A673 (cell line): ENCODE results near the gene PPHLN1. TPM values are rescaled to one million over a fixed set of nuclear protein-coding genes. Genes with fewer than 3 reads are reported as not detected.

Experiments
- BruUV-seq: library from RNA; stranded (reverse); fragments of 400-500 nt; replicated peaks from 2 replicates; lab custom pipeline; 2021; lab: Mats Ljungman, UMichigan
- CTCF ChIA-PET: fragments of 300-600 bp; sonication (Branson Sonifier 250); formaldehyde crosslinking; loops from one replicate; lab custom pipeline; 2022; ENCODE audit warnings: antibody characterized with exemption; lab: Charles Lee
- POLR2A ChIA-PET: fragments of 300-600 bp; sonication (Branson Sonifier 250); formaldehyde crosslinking; loops from one replicate; lab custom pipeline; 2022; ENCODE audit warnings: antibody characterized with exemption; ENCODE audit not compliant: low non-redundant PET; lab: Charles Lee
- DNase-seq: peaks from one replicate; pipeline ENCODE4 v3.0.0-alpha.2; 2015; ENCODE audit warnings: low spot score
- H3K27ac ChIP-seq: fragments of 200-600 bp; sonication (generic); 2 replicates; pipeline ENCODE4 v1.5.1; 2016; ENCODE audit warnings: mixed run types, low read depth, mild to moderate bottlenecking, mixed read lengths, antibody characterized with exemption, low read length; ENCODE audit not compliant: poor library complexity, severe bottlenecking
- H3K27me3 ChIP-seq: fragments of 200-600 bp; sonication (generic); replicated peaks from 2 replicates; pipeline ENCODE4 v1.6.1; 2017; ENCODE audit warnings: mixed run types, low read depth, mild to moderate bottlenecking, mixed read lengths, antibody characterized with exemption, low read length; ENCODE audit not compliant: insufficient read depth, poor library complexity
- H3K36me3 ChIP-seq: fragments of 200-600 bp; sonication (generic); 2 replicates; pipeline ENCODE4 v1.6.1; 2016; ENCODE audit warnings: mixed run types, mild to moderate bottlenecking, mixed read lengths, antibody characterized with exemption, low read length; ENCODE audit not compliant: insufficient read depth, poor library complexity, severe bottlenecking
- H3K4me1 ChIP-seq: fragments of 200-600 bp; sonication (generic); 2 replicates; pipeline ENCODE4 v1.6.1; 2017; ENCODE audit warnings: mixed run types, mild to moderate bottlenecking, mixed read lengths, antibody characterized with exemption, low read length; ENCODE audit not compliant: insufficient read depth, poor library complexity, severe bottlenecking
- H3K4me3 ChIP-seq: fragments of 200-600 bp; sonication (generic); 2 replicates; pipeline ENCODE4 v1.5.1; 2016; ENCODE audit warnings: low read depth, mixed run types, mild to moderate bottlenecking, mixed read lengths, low read length; ENCODE audit not compliant: poor library complexity, severe bottlenecking
- H3K9me3 ChIP-seq: fragments of 200-600 bp; sonication (generic); 2 replicates; pipeline ENCODE4 v1.6.1; 2016; ENCODE audit warnings: mixed run types, low read depth, mild to moderate bottlenecking, mixed read lengths, antibody characterized with exemption, low read length; ENCODE audit not compliant: poor library complexity, severe bottlenecking
- EZH2 ChIP-seq: fragments of 200-600 bp; sonication (generic); IDR thresholded peaks from 2 replicates; pipeline ENCODE4 v1.6.1; 2017; ENCODE audit warnings: borderline replicate concordance, low read depth, mild to moderate bottlenecking, mixed read lengths, antibody characterized with exemption, low read length; ENCODE audit not compliant: poor library complexity, severe bottlenecking
- intact Hi-C: fragments of 100-400 bp; cut with micrococcal nuclease; formaldehyde crosslinking; loops from one replicate; pipeline ENCODE4 v1.10.0; 2022; ENCODE audit not compliant: unreplicated experiment
- total RNA-seq: library from RNA; stranded (reverse); gene quantifications from 2 replicates; pipeline ENCODE4 v1.2.3, GENCODE V29; 2021
- TF ChIP-seq, protein P1 (sequence below): fragments of 300-800, 200-600 bp; sonication (generic); conservative IDR thresholded peaks from 2 replicates; pipeline ENCODE4 v1.5.1; 2017; ENCODE audit warnings: low read depth, mild to moderate bottlenecking, antibody characterized with exemption, low read length, moderate library complexity, mixed read lengths

Gene PPHLN1
- total RNA-seq, 1 experiment from 2014 or later: 90.1 TPM

DNA sequence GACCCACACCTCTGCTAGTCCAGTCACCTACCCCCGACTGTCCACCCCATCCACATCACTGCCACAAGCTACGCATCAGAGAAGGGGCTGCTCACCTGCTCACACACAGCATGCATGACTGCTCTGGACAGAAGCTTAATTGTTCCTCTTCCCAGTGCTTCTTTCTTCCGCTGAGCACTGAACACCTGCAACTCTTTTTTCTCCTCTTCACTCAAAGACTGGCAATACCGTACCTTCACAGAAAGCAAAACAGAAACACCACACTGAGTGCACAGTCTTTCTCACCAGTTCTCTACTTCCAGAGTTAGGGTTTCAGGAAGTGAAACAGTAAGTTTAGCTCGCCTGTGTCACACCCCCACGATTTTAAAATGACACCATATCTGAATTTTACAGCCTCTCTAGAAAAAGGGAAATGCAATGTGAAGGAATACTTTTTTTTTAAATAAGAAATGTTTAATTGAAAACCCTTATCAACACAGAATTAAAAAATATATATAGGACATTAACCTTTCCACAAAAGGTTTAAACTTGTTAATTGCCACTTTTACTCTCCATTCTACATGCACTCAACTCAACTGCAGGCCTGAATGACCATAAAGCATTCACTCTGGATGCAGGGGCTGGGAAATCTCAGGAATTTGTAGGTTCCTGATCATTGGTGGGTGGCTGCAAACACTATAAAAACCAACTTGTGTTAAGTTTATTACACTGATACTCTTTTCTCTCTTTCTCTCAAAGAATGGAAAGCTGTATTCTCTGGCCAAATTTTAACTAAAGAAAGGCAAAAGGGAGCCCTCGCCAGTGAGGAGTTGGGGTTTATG lies 143.6 kb downstream of the PPHLN1 start:
- POLR2A ChIA-PET: no interaction called here
- no peak for DNase-seq
- TF ChIP-seq, protein P1, sequence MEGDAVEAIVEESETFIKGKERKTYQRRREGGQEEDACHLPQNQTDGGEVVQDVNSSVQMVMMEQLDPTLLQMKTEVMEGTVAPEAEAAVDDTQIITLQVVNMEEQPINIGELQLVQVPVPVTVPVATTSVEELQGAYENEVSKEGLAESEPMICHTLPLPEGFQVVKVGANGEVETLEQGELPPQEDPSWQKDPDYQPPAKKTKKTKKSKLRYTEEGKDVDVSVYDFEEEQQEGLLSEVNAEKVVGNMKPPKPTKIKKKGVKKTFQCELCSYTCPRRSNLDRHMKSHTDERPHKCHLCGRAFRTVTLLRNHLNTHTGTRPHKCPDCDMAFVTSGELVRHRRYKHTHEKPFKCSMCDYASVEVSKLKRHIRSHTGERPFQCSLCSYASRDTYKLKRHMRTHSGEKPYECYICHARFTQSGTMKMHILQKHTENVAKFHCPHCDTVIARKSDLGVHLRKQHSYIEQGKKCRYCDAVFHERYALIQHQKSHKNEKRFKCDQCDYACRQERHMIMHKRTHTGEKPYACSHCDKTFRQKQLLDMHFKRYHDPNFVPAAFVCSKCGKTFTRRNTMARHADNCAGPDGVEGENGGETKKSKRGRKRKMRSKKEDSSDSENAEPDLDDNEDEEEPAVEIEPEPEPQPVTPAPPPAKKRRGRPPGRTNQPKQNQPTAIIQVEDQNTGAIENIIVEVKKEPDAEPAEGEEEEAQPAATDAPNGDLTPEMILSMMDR: no peak
- no peak for TF ChIP-seq EZH2
- Histone ChIP-seq H3K27ac (no peak overlapping the region), H3K4me3 (no peak overlapping the region), H3K27me3 (no peaks in the 10 kb centered on the region), H3K9me3 (no peaks in the 10 kb centered on the region), H3K4me1 (peaks cover 27% of the 10 kb centered on the region), H3K36me3 (no peaks in the 10 kb centered on the region)
- intact Hi-C loops: no loop called here
- no TSS peak for BruUV-seq
- CTCF ChIA-PET: no interaction called here

GRCh38 chr12:42472376-42472775 lies 146.4 kb downstream of the PPHLN1 start:
- Histone ChIP-seq H3K4me3 (no peak overlapping the region), H3K36me3 (no peaks in the 10 kb centered on the region), H3K9me3 (no peaks in the 10 kb centered on the region), H3K27me3 (no peaks in the 10 kb centered on the region), H3K4me1 (peaks cover 27% of the 10 kb centered on the region), H3K27ac (no peak overlapping the region)
- TF ChIP-seq EZH2: no peak
- TF ChIP-seq, protein P1: no peak
- intact Hi-C loops: no loop called here
- CTCF ChIA-PET: no interaction called here
- no peak for DNase-seq
- BruUV-seq: no TSS peak
- POLR2A ChIA-PET: no interaction called here

DNA sequence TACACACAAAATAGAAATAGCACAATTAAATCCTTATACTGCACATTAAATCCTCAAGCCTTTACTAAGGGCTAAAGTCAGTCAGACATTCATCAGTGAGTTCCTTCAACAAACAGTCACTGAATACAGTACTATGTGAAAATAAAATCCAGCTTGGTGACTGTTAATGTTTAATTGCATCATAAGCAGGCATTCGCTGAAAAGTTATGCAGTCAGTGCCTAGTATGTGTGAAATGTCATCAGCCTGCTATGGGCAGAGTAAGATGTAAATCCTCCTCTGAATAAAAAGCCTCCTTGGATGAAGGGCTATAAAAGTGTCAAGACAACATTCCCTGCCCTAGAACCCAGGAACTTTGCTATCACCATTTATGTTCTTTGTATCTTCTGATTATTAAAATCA lies 147.2 kb downstream of the PPHLN1 start:
- Histone ChIP-seq H3K4me3 (no peak overlapping the region), H3K9me3 (no peaks in the 10 kb centered on the region), H3K4me1 (peaks cover 26% of the 10 kb centered on the region), H3K27me3 (no peaks in the 10 kb centered on the region), H3K36me3 (no peaks in the 10 kb centered on the region), H3K27ac (no peak overlapping the region)
- DNase-seq: no peak
- BruUV-seq: no TSS peak
- POLR2A ChIA-PET: no interaction called here
- TF ChIP-seq, protein P1: no peak
- no peak for TF ChIP-seq EZH2
- intact Hi-C loops: no loop called here
- CTCF ChIA-PET: no interaction called here
